ENCODE results near the gene LRRC74B. TPM values are rescaled to one million over a fixed set of nuclear protein-coding genes. Genes with fewer than 3 reads are reported as not detected.
"Not testable (repeated sequence)": the region's sequence is repeated elsewhere in the genome, so short reads cannot be mapped to it uniquely, and the experiment has no call there.

The LRRC74B gene
- total RNA-seq, 2 experiments from 2014 or later = not detected

- H3K4me1 Mint-ChIP-seq = peaks cover 7% of the 10 kb centered on the region
- intact Hi-C loops (cut with DNase I, micrococcal nuclease) = no loop called here
- H3K9me3 Mint-ChIP-seq (ENCODE audit: low read depth) = no peaks in the 10 kb centered on the region
- ChIA-PET CTCF (no interaction called here), POLR2A (no interaction called here)
- H3K36me3 Mint-ChIP-seq (ENCODE audit: low read depth) = no peaks in the 10 kb centered on the region
- DNase-seq = no peak
- no peak overlapping the region for H3K27ac Mint-ChIP-seq
- ATAC-seq = no peak
- H3K4me3 Mint-ChIP-seq = no peak overlapping the region
- no peaks in the 10 kb centered on the region for H3K27me3 Mint-ChIP-seq
These were observed 5.5 kb downstream of the LRRC74B start for GRCh38 chr22:21051145-21051830.

DNA sequence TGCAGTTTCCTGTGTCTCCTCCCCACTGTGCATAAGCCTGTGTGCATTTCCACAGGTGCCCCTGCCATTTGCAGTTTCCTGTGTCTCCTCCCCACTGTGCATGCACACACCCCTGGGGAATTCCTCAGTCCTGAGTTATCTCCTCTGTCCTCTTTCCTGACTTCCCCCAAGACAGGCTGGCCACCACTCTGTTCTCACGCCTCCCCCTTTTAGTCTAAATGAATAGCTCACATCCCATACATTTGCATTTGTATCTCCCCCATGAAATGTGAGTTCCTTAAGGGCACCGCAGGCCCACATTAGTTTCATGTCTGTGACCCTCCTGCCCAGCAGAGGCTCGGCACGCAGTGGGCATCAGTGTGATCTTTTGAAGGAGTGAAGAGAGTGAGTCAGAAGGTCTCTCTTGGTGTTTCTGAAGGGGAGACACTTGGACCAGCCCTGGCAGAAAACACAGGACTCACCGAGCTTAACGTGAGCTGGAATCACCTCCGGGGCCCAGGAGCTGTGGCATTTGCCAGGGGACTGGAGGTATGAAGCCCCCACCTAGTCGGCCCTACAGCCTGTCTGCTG lies 6.2 kb downstream of the LRRC74B start:
- Mint-ChIP-seq H3K36me3 (ENCODE audit: low read depth) (no peaks in the 10 kb centered on the region), H3K4me3 (no peak overlapping the region), H3K27me3 (peaks cover 4% of the 10 kb centered on the region), H3K27ac (no peak overlapping the region), H3K4me1 (peaks cover 11% of the 10 kb centered on the region), H3K9me3 (ENCODE audit: low read depth) (no peaks in the 10 kb centered on the region)
- ChIA-PET CTCF (no interaction called here), POLR2A (no interaction called here)
- intact Hi-C loops (cut with DNase I, micrococcal nuclease) = no loop called here
- no peak for DNase-seq
- no peak for ATAC-seq

DNA sequence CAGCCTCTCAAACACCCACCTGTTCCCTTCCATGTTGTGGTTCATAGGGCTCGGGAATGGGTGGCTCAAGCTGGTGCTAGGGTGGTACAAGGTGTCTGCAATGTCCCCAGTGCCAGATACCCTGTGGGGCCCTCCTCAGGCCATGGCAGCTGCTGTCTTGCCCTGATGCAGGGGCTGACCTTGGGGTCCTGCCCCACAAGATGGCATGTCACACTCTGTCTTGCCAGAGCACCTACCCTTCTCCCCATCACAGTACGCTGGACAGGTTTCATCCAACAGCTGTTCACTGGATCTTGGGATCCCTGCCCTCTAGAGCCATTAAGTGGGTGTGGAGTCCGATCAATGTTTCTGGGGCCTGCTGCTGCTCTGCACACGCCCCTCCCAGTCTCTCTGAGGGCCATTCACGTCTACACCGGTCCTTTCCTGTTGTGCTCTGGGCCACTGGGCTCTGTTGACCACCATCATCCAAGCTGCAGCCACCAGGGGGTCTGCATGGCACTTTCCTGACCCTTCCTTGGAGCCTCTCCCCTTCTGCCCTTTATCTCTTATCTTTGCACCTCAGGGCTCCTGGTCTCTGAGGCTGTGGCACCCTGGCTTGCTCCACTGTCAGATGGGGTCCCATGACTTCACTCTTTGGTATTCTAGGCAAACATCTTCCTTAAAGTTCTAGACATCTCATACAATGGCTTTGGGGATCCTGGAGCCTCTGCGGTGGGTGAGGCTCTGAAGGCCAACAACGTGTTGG lies 7.1 kb downstream of the LRRC74B start:
- Mint-ChIP-seq H3K27ac (no peak overlapping the region), H3K4me1 (peaks cover 11% of the 10 kb centered on the region), H3K27me3 (peaks cover 4% of the 10 kb centered on the region), H3K9me3 (ENCODE audit: low read depth) (no peaks in the 10 kb centered on the region), H3K4me3 (no peak overlapping the region), H3K36me3 (ENCODE audit: low read depth) (no peaks in the 10 kb centered on the region)
- ATAC-seq = no peak
- POLR2A ChIA-PET = no interaction called here
- CTCF ChIA-PET = no interaction called here
- intact Hi-C loops (cut with DNase I, micrococcal nuclease) = no loop called here
- no peak for DNase-seq

GRCh38 chr22:21054046-21054713 lies 8.4 kb downstream of the LRRC74B start:
- CTCF ChIA-PET = interaction anchor here (1.2 kb wide), 1 partner anchor 93 kb away, joined by 4 read pairs; no protein-coding TSS in a partner anchor
- Mint-ChIP-seq H3K4me3 (no peak overlapping the region), H3K36me3 (ENCODE audit: low read depth) (no peaks in the 10 kb centered on the region), H3K9me3 (ENCODE audit: low read depth) (no peaks in the 10 kb centered on the region), H3K27ac (no peak overlapping the region), H3K27me3 (peaks cover 4% of the 10 kb centered on the region), H3K4me1 (peaks cover 11% of the 10 kb centered on the region)
- intact Hi-C loops (cut with DNase I, micrococcal nuclease) = no loop called here
- POLR2A ChIA-PET = no interaction called here
- no peak for ATAC-seq
- no peak for DNase-seq

- ChIA-PET POLR2A (no interaction called here), CTCF (interaction anchor here (1.2 kb wide), 1 partner anchor 94 kb away, joined by 4 read pairs; no protein-coding TSS in a partner anchor)
- H3K27ac Mint-ChIP-seq = no peak overlapping the region
These were observed 9.2 kb downstream of the LRRC74B start for GRCh38 chr22:21054714-21055563.

GRCh38 chr22:21055564-21055834 lies 9.8 kb downstream of the LRRC74B start:
- H3K36me3 Mint-ChIP-seq (ENCODE audit: low read depth) = no peaks in the 10 kb centered on the region
- ATAC-seq (no peak), DNase-seq (no peak)
- H3K9me3 Mint-ChIP-seq (ENCODE audit: low read depth) = no peaks in the 10 kb centered on the region
- ChIA-PET CTCF (interaction anchor here (1.2 kb wide), 1 partner anchor 94 kb away, joined by 4 read pairs; no protein-coding TSS in a partner anchor), POLR2A (no interaction called here)
- intact Hi-C loops (cut with DNase I, micrococcal nuclease) = no loop called here
- H3K27ac Mint-ChIP-seq = peak overlapping the region; percentile 3
- peaks cover 11% of the 10 kb centered on the region for H3K4me1 Mint-ChIP-seq
- H3K4me3 Mint-ChIP-seq = peak overlapping the region; percentile 5
- H3K27me3 Mint-ChIP-seq = peaks cover 4% of the 10 kb centered on the region

More at GRCh38 chr22:21054714-21055563, 9.2 kb downstream of the LRRC74B start:
- H3K27me3 Mint-ChIP-seq = peaks cover 4% of the 10 kb centered on the region
- intact Hi-C loops (cut with DNase I, micrococcal nuclease) = no loop called here
- H3K9me3 Mint-ChIP-seq (ENCODE audit: low read depth) = no peaks in the 10 kb centered on the region
- DNase-seq = no peak
- H3K4me3 Mint-ChIP-seq = no peak overlapping the region
- no peak for ATAC-seq
- H3K36me3 Mint-ChIP-seq (ENCODE audit: low read depth) = no peaks in the 10 kb centered on the region
- peaks cover 11% of the 10 kb centered on the region for H3K4me1 Mint-ChIP-seq

DNA sequence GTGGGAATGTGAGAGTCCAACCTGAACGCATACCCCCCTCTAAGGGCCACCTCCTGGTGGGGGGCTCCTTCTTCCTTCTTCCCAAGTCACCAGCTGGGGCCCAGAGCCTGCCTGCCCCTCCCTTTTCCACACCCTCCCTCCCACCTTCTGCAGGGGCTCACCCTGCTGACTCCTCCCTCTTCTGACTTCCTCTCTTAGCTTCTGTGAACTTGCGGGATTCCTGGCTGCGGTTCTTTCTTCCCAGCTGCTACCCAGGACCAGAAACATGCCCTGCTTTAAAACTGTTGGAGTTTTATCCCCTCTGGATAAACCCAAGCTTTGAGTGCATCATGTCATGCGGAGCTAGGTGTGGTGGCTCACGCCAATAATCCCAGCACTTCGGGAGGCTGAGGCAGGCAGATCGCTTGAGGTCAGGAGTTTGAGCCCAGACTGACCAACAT lies 10.2 kb downstream of the LRRC74B start:
- Mint-ChIP-seq H3K27me3 (peaks cover 4% of the 10 kb centered on the region), H3K36me3 (ENCODE audit: low read depth) (no peaks in the 10 kb centered on the region), H3K4me3 (peak overlapping the region; percentile 5), H3K27ac (peak overlapping the region; percentile 3), H3K4me1 (peaks cover 11% of the 10 kb centered on the region), H3K9me3 (ENCODE audit: low read depth) (no peaks in the 10 kb centered on the region)
- POLR2A ChIA-PET = no interaction called here
- CTCF ChIA-PET = interaction anchor here (0.6 kb wide), 1 partner anchor 48 kb away, joined by 3 read pairs; no protein-coding TSS in a partner anchor
- intact Hi-C loops (cut with DNase I, micrococcal nuclease) = no loop called here
- no peak for DNase-seq
- ATAC-seq = no peak

GRCh38 chr22:21060363-21060762 lies 14.6 kb downstream of the LRRC74B start:
- DNase-seq; ATAC-seq; intact Hi-C loops (cut with DNase I, micrococcal nuclease); POLR2A ChIA-PET; CTCF ChIA-PET; H3K4me3 Mint-ChIP-seq; H3K27ac Mint-ChIP-seq; H3K36me3 Mint-ChIP-seq (ENCODE audit: low read depth); H3K27me3 Mint-ChIP-seq; H3K9me3 Mint-ChIP-seq (ENCODE audit: low read depth): not testable (repeated sequence)
- peaks cover 11% of the 10 kb centered on the region for H3K4me1 Mint-ChIP-seq

DNA sequence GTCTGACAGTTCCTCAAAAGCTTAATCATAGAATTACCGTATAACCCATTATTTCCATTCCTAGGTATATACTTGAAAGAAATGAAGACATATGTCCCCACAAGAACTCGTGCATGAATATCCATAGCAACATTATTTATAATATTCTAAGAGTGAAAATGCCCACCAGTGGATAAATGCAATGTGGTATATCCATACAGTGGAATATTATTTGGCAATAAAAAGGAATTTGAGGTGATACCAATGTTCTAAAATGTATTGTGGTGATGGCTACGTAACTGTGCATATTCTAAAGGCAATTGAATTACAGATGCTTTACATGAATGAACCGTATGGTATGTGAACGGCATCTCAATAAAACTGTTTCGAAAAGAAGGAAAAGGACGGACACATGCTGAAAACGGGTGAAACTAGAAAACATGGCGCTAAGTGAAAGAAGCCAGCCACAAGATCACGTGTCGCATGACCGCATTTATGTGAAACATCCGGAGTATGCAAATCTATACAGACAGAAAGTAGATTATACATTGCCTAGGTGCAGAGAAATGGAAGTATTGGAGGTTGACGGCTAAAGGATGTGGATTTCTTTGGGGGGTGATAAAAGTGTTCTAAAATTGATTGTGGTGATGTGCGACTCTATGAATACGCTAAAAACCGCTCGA lies 16.0 kb downstream of the LRRC74B start:
- H3K4me3 Mint-ChIP-seq; H3K27me3 Mint-ChIP-seq; H3K36me3 Mint-ChIP-seq (ENCODE audit: low read depth); H3K9me3 Mint-ChIP-seq (ENCODE audit: low read depth); POLR2A ChIA-PET; DNase-seq; H3K27ac Mint-ChIP-seq; CTCF ChIA-PET; H3K4me1 Mint-ChIP-seq; intact Hi-C loops (cut with DNase I, micrococcal nuclease); ATAC-seq: not testable (repeated sequence)

DNA sequence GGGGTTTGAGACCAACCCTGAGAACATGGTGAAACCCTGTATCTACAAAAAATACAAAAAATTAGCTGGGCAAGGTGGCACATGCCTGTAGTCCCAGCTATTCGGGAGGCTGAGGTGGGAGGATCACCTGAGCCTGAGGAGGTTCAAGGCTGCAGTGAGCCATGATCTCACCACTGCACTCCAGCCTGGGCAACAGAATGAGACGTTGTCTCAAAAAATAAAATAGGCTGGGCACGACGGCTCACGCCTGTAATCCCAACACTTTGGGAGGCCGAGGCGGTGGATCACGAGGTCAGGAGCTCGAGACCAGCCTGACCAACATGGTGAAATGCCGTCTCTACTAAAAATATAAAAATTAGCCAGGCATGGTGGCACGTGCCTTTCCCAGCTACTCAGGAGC lies 18.7 kb downstream of the LRRC74B start:
- intact Hi-C loops (cut with DNase I, micrococcal nuclease); POLR2A ChIA-PET; ATAC-seq; H3K4me1 Mint-ChIP-seq; DNase-seq; H3K4me3 Mint-ChIP-seq; H3K36me3 Mint-ChIP-seq (ENCODE audit: low read depth); H3K27ac Mint-ChIP-seq; H3K27me3 Mint-ChIP-seq; H3K9me3 Mint-ChIP-seq (ENCODE audit: low read depth): not testable (repeated sequence)
- CTCF ChIA-PET = interaction anchor here (0.6 kb wide), 2 partner anchors 540 to 1891 kb away, joined by 3 read pairs; no protein-coding TSS in a partner anchor
